C1 segment of cervical spinal cord (tissue), 14 donors: ENCODE measurements around the gene ATXN10.
"Not testable (repeated sequence)": the region's sequence is repeated elsewhere in the genome, so short reads cannot be mapped to it uniquely, and the experiment has no call there.

Source experiments
- DNase-seq, 14 donors: peaks; one replicate each; lab custom pipeline; 2025; lab: John Stamatoyannopoulos, UW

Gene ATXN10

GRCh38 chr22:45642986-45643385 lies 28.6 kb upstream of the ATXN10 start:
- no peak for DNase-seq

DNA sequence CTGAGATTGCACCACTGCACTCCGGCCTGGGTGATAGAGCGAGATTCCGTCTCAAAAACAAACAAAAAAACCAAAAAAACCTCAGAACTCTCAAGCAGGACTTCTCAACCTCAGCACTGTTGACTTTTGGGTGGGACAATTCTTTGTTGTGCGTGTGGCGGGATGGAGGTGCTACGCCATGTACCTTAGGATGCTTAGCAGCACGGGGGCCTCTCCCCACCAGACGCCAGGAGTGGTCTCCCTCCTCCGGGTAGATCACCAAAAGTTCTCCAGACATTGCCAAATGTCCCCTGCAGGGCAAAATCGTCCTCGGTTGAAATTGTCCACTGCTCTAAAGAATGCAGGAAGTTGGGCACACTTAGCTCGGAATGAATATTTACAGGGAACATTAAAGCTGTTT lies 26.9 kb upstream of the ATXN10 start:
- DNase-seq = no peak

DNA sequence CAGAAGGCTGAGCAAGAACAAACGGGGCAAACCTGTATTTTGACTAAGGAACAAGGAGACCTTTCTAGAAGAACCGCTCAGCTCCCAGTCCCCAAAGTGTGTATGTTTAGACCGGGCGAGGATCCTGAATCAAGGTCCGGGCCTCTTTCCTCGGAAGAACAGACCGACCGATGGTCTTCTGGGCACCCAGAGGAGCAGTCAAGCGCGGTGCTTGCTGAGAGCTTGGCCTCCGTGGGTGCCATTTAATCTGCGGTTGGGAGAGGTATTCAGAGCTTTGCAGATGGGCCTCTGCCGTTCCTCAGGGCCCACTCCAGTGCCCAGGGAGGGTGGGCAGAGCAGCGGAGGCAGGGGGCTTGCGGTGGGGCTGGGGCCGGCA lies 26.5 kb upstream of the ATXN10 start:
- no peak for DNase-seq

GRCh38 chr22:45645526-45646414 lies 25.9 kb upstream of the ATXN10 start:
- DNase-seq = peak in 8 of 14 donors; percentile 8 to 64 (median 25)

DNA sequence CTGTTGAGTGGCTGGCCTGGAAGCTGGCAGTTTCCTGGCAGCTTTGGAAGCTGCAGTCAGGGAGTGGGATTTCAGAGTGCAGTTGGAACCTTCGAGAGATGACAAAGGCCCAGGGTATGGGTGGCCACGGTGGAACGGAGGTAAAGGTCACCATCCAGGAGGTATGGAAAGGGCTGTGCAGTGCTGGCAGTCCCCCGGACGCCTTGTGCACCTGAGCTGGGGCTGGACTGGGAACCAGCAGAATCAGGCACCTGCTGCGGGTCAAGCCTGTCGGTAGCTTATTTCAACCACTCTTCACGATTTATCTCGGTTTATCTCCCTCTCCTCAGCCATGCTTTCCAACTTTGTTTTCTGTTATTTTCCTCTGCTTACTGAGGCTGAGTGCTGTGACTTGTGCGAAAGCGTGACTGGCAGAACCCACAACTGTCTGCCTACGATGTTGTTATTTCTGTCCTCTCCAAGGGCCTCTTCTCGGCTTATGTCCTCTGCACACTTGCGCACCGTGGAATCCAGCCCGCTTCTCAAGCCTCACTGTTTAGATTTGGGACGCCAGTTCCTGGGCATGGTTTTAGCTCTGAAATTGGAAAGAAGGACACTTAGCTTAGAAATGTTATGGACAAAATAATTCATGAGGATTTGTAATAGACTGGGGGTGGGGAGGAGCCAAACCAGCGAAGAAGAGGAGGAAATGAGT lies 24.0 kb upstream of the ATXN10 start:
- no peak for DNase-seq

DNA sequence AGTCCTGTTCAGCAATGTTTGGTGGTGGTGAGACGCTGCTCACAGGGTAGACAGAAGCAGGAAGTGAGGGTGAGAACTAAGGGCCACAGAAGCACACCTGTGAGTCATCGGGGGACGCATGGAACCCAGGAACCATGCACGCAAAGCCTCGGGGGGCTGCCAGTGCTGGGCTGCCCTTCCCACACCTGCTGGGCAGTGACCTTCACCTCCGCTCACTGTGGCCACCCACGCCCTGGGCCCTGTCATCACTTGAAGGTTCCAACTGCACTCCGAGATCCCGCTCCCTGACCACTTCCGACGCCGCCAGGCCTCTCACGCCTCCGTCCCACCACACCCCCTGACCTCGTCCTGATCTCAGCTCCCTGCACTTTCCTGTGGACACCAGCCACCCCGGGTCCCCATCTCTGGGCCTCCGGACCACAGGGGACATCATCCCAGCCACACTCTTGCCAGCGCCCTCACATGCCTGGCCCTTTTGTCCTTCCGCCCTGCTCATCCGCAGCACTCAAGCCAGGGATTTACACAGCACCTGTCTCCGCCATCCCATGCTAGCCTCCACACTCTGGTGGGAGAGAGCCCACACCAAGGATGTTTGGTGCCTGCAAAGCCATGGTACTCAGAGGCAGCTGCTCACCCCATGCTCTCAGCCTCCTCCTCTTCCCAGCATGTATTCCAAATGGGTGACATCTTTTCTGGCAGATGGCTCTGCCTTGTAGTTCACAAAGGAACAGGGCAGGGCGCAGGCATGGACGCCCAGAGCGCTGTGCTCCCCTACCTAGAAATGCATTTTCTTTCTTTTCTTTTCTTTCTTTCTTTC lies 23.1 kb upstream of the ATXN10 start:
- no peak for DNase-seq

GRCh38 chr22:45649809-45650208 lies 21.8 kb upstream of the ATXN10 start:
- no peak for DNase-seq

DNA sequence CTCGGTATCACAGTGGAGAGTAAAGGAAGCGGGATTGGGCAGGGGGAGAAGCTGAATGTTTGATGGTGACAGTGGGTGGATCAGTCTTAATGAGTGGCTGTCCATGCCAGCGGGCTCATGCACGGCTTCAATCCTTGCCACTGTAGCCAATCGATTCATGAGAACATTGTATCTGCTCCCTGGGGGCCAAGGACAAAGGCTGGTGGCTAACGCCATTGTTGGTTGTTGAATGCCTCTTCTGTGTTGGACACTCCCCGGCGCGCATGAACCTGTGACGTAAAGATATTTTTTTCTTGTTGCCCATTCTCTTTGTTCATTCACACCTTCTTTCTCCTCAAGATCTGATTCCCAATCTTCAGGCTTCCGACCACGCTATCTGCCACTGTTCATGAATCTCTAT lies 20.9 kb upstream of the ATXN10 start:
- no peak for DNase-seq

GRCh38 chr22:45651931-45652528 lies 19.6 kb upstream of the ATXN10 start:
- DNase-seq = no peak

DNA sequence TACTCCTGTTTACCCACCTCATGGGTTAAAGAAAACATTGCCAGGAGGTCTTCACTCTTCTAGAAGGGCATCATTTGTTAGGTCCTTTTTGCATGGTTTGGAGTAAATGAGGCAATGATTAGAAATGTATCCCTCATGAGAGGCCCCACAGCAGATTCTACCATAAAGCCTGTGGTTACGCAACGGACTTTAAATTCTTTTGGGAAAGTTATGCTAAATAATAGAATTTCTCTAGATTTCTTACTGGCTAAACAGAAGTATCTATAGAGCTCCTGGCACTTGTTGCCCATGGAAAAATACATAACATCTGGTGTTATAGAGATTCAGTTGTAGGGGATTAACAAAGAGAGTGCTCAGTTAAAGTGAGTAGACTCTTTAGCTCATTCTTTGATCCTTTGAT lies 15.1 kb upstream of the ATXN10 start:
- no peak for DNase-seq

GRCh38 chr22:45657701-45658100 lies 13.9 kb upstream of the ATXN10 start:
- DNase-seq = no peak

- DNase-seq = no peak
Measured at GRCh38 chr22:45664136-45664646, 7.4 kb upstream of the ATXN10 start.

DNA sequence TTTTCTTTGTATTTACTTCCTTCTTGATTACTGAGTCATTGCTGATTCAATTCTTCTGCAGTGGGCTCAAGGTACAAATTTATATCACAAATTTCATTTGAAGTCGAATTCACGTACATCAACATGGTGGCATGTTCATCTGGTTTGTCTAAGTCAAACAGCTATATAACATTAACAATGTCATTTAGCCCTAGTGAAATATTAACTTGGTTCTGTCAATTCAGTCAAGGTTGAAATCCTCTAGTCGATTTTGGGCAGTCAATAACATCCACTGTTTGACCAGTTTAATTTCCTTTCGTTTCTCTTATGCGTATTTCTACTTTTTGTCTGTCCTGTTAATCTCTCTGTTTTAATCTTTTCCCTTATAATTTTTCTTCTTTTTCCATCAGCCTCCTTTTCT lies 4.1 kb upstream of the ATXN10 start:
- DNase-seq = no peak

DNA sequence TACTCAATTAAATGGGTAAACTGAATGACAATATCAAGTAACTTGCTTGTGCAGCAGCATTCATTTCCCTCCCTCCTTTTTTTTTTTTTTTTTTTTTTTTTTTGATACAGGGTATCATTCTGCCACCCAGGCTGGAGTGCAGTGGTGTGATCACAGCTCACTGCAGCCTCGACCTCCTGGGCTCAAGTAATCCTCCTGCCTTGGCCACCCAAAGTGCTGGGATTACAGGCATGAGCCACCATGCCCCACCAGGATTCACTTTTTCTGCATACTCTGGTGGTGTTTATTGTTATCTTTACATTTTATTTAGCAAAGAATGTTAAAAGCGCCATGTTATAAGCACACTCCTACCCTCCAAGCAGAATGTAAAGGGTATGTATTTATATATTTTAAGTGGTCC lies 1.3 kb upstream of the ATXN10 start:
- not testable (repeated sequence) for DNase-seq

GRCh38 chr22:45670981-45671782 lies 452 bp upstream of the ATXN10 start:
- peak in 5 of 14 donors; percentile 19 to 40 (median 29) for DNase-seq

DNA sequence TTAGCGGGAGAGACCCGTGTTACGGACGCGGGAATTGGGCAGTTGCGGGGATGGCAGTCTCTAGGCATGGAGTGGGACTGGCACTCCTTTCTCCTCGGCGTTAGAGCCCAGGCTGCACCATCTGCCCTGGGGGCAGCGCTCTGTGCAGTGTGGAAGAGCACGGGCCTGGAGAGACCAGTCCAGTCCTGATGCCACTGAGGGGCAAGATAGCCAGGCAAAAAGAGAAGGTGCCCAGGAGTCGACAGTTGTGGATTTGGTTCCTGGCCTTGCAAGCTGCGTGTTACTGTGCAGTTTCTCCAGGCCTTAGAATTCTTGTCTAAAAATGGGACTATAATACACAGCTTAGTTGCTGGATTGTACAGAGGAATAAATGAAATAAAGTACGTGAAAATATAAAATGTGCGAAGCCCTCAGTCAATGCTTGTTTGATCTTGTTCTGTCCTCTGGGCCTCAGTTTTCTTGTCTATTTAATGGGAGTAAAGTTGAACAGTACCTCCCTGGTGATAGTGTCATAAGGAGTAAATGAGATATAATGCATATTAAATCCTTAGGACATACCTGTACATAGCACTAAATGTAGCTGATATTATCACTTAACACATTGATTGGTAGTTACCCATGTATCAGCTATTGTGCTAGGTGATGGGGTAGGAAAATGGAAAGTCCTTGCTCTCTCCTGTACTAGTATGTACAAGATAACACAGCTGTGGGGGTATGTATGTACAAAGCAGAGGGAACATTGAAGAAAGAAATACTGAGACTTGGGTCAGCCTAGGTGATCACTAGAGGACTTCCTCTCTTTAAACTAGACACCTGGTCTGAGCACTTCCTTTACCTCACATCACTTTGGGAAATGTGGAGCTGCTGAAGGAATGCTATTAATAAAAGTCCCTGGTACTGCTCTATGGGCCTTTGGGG lies 1.2 kb downstream of the ATXN10 start:
- DNase-seq = no peak

GRCh38 chr22:45673482-45674175 lies 2.0 kb downstream of the ATXN10 start:
- no peak for DNase-seq

GRCh38 chr22:45676024-45676423 lies 4.4 kb downstream of the ATXN10 start:
- no peak for DNase-seq

GRCh38 chr22:45677063-45677462 lies 5.4 kb downstream of the ATXN10 start:
- DNase-seq = no peak
